Left ventricle myocardium inferior (tissue), 1 donor: ENCODE results near the gene TENT4B. TPM values are rescaled to one million over a fixed set of nuclear protein-coding genes. Genes with fewer than 3 reads are reported as not detected.

Experiments used
- DNase-seq: peaks from one replicate; pipeline ENCODE4 v3.0.0-alpha.2; 2020
- H3K27ac ChIP-seq: fragments of 200-600 bp; replicated peaks from 2 replicates; pipeline ENCODE4 v1.8.0; 2021
- H3K27me3 ChIP-seq: fragments of 200-600 bp; 2 replicates; pipeline ENCODE4 v1.8.0; 2021; ENCODE audit warnings: low read depth
- H3K36me3 ChIP-seq: fragments of 200-600 bp; 2 replicates; pipeline ENCODE4 v1.8.0; 2021
- H3K4me1 ChIP-seq: fragments of 200-600 bp; 2 replicates; pipeline ENCODE4 v1.8.0; 2021
- H3K4me3 ChIP-seq: fragments of 200-600 bp; 2 replicates; pipeline ENCODE4 v1.8.0; 2021; ENCODE audit warnings: mild to moderate bottlenecking, moderate library complexity
- H3K9me3 ChIP-seq: fragments of 200-600 bp; replicated peaks from 2 replicates; pipeline ENCODE4 v1.8.0; 2021
- CTCF ChIP-seq: fragments of 200-600 bp; IDR thresholded peaks from 2 replicates; pipeline ENCODE4 v1.8.0; 2021; ENCODE audit warnings: antibody characterized with exemption, mild to moderate bottlenecking, borderline replicate concordance
- intact Hi-C: fragments of 100-400 bp; cut with micrococcal nuclease; formaldehyde crosslinking; loops from one replicate; pipeline ENCODE4 v1.11.0; 2022
- total RNA-seq: library from RNA; stranded (reverse); fragmentation: NEBNext Ultra II Directional; extraction: Animal tissue kit (Norgen Biotek cat#: 25700); gene quantifications from one replicate; pipeline ENCODE4 v1.2.1, GENCODE V29; 2021
- donor health status: DM: no; HTN: yes; CAD: no; lungs with severe emphysema.

TENT4B gene
- total RNA-seq, 1 donor from 2014 or later, result 7.5 TPM

DNA sequence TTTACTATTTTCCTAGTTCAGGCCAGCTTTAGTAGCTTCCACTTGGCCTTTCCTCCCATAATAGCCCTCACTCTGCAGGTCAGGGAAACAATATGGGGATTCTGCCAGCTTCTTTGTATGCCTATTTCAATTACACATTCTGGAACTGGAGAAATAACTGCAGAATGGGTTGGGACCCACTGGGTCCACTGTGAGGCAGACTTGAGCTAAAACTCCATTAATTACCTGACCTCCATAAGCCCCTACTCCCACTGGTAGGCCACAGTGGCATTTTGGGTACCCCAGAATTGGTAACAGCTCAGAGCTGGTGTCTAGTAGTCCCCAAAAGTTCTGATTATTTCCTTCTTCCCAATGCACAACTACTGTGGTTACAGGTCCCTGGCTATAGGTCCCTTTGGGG lies 16.7 kb upstream of the TENT4B start:
- no peak for DNase-seq
- intact Hi-C loops, result no loop called here
- no peak overlapping the region for H3K4me3 ChIP-seq
- no peaks in the 10 kb centered on the region for H3K9me3 ChIP-seq
- no peaks in the 10 kb centered on the region for H3K4me1 ChIP-seq
- peak; percentile 11 for TF ChIP-seq CTCF
- no peak overlapping the region for H3K27ac ChIP-seq
- H3K27me3 ChIP-seq, result no peaks in the 10 kb centered on the region
- H3K36me3 ChIP-seq, result no peaks in the 10 kb centered on the region

- Histone ChIP-seq H3K27me3 (no peaks in the 10 kb centered on the region), H3K27ac (no peak overlapping the region), H3K4me1 (no peaks in the 10 kb centered on the region), H3K4me3 (no peak overlapping the region), H3K36me3 (no peaks in the 10 kb centered on the region), H3K9me3 (no peaks in the 10 kb centered on the region)
- no peak for DNase-seq
- intact Hi-C loops, result no loop called here
- TF ChIP-seq CTCF, result no peak
These were observed 15.8 kb upstream of the TENT4B start for GRCh38 chr16:50137268-50137667.

DNA sequence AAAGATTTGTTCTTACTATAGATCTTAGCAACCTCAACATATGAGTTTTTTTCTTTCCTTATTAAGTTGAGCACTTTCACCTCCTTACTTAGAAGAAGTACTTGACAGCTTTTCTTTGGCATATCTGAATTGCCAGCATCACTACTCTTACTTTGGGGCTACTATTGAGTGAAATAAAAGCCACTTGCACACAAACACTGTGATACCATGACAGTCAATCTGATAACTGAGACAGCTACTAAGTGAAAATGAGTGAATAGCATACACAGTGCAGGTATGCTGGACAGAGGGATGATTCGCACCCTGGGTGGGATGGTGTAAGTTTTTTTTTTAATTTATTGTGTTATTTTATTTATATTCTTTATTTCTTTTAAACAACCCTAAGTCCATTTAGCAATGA lies 13.5 kb upstream of the TENT4B start:
- intact Hi-C loops, result no loop called here
- Histone ChIP-seq H3K4me3 (no peak overlapping the region), H3K4me1 (no peaks in the 10 kb centered on the region), H3K36me3 (no peaks in the 10 kb centered on the region), H3K27me3 (no peaks in the 10 kb centered on the region), H3K9me3 (no peaks in the 10 kb centered on the region), H3K27ac (no peak overlapping the region)
- no peak for TF ChIP-seq CTCF
- DNase-seq, result no peak

DNA sequence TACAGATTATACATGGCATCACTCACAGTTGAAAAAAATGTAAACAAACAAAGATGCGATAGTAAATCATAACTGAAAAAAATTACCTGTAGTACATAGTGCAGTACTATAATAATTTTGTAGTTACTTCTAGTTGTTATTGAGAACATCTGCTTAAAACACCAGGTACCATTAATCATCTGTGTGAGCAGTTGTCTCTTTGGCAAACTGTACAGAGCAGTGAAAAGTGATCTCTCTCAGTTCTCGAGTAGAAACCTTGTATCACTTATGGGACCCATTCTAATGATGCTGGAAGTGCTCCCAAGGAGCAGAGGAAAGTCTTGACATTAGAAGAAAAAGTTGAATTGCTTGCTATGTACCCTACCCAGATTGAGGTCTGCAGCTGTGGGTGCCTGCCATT lies 8.9 kb upstream of the TENT4B start:
- H3K4me1 ChIP-seq, result peaks cover 4% of the 10 kb centered on the region
- TF ChIP-seq CTCF, result no peak
- DNase-seq, result no peak
- H3K27me3 ChIP-seq, result no peaks in the 10 kb centered on the region
- no peak overlapping the region for H3K4me3 ChIP-seq
- no peaks in the 10 kb centered on the region for H3K36me3 ChIP-seq
- intact Hi-C loops, result no loop called here
- H3K27ac ChIP-seq, result no peak overlapping the region
- H3K9me3 ChIP-seq, result no peaks in the 10 kb centered on the region

- no peak overlapping the region for H3K4me3 ChIP-seq
- H3K27me3 ChIP-seq, result no peaks in the 10 kb centered on the region
- no peaks in the 10 kb centered on the region for H3K9me3 ChIP-seq
- H3K27ac ChIP-seq, result no peak overlapping the region
- H3K36me3 ChIP-seq, result no peaks in the 10 kb centered on the region
- TF ChIP-seq CTCF, result no peak
- intact Hi-C loops, result no loop called here
- DNase-seq, result no peak
- peaks cover 4% of the 10 kb centered on the region for H3K4me1 ChIP-seq
These were observed 6.3 kb upstream of the TENT4B start for GRCh38 chr16:50146479-50147435.
